GM12878 (cell line): ENCODE data around the gene CCDC170. TPM values are rescaled to one million over a fixed set of nuclear protein-coding genes. Genes with fewer than 3 reads are reported as not detected.

Source experiments
- ATAC-seq: fragments of 200-7000 bp; cut with Tn5 transposase; 3 replicates; pipeline ENCODE4 v1.9.1; 2020; ENCODE audit warnings: mild to moderate bottlenecking, moderate library complexity
- BruUV-seq: library from RNA; stranded (reverse); fragments of 400-500 nt; replicated peaks from 2 replicates; lab custom pipeline; 2021; lab: Mats Ljungman, UMichigan
- CTCF ChIA-PET: fragments of 300-600 bp; sonication (Branson Sonifier 250); formaldehyde crosslinking; extraction: SDS; loops from one replicate; lab custom pipeline; 2021; ENCODE audit warnings: inconsistent platforms; lab: Yijun Ruan, JAX
- POLR2A ChIA-PET: fragments of 350-600 bp; formaldehyde crosslinking; extraction: SDS; loops from one replicate; lab custom pipeline; 2021; ENCODE audit warnings: inconsistent platforms; lab: Charles Lee
- RAD21 ChIA-PET: fragments of 300-600 bp; sonication (Branson Sonifier 250); formaldehyde crosslinking; loops from one replicate; lab custom pipeline; 2023; ENCODE audit warnings: antibody characterized with exemption; ENCODE audit not compliant: unreplicated experiment; lab: Charles Lee
- SMC1A ChIA-PET: fragments of 300-600 bp; sonication (Branson Sonifier 250); formaldehyde crosslinking; loops from one replicate; lab custom pipeline; 2023; ENCODE audit not compliant: unreplicated experiment, uncharacterized antibody; lab: Charles Lee
- DNase-seq: peaks from one replicate; pipeline ENCODE4 v3.0.0-alpha.2; 2011; ENCODE audit warnings: low read depth, low spot score
- FAIRE-seq: peaks from 3 replicates; lab custom pipeline; 2011; peaks lifted over from hg19 to GRCh38; lab: Jason Lieb, UNC
- H2AFZ ChIP-seq: 2 replicates; pipeline ENCODE4 v1.6.0; 2011; ENCODE audit warnings: low read depth, low read length, control low read depth; ENCODE audit not compliant: control insufficient read depth
- H3K27ac ChIP-seq: 2 replicates; pipeline ENCODE4 v1.5.1; 2011; ENCODE audit warnings: control low read depth; ENCODE audit not compliant: control insufficient read depth, insufficient read depth
- H3K27me3 ChIP-seq, 2 experiments: replicated peaks in 1 of 2; 2 replicates each; pipeline versions ENCODE4 v1.6.0 to v1.6.1; 2011; ENCODE audit warnings: low read length in 1 of 2; ENCODE audit not compliant: control insufficient read depth in 2 of 2, insufficient read depth in 2 of 2
- H3K36me3 ChIP-seq, 2 experiments: 2 replicates each; pipeline ENCODE4 v1.5.1; 2011; ENCODE audit warnings: low read length in 1 of 2; ENCODE audit not compliant: control insufficient read depth in 2 of 2, insufficient read depth in 2 of 2
- H3K4me1 ChIP-seq: 2 replicates; pipeline ENCODE4 v1.6.1; 2011; ENCODE audit warnings: mild to moderate bottlenecking, low read length, moderate library complexity, mixed read lengths; ENCODE audit not compliant: control insufficient read depth, insufficient read depth
- H3K4me2 ChIP-seq: 2 replicates; pipeline ENCODE4 v1.6.0; 2011; ENCODE audit warnings: control low read depth; ENCODE audit not compliant: control insufficient read depth, insufficient read depth
- H3K4me3 ChIP-seq: fragments of 200-600 bp; sonication (generic); 2 replicates; pipeline ENCODE4 v1.5.1; 2016
- H3K79me2 ChIP-seq: 2 replicates; pipeline ENCODE4 v1.6.0; 2011; ENCODE audit warnings: low read length; ENCODE audit not compliant: control insufficient read depth, insufficient read depth
- H3K9ac ChIP-seq: 2 replicates; pipeline ENCODE4 v1.8.0; 2011; ENCODE audit warnings: low read length, control low read depth, mixed read lengths; ENCODE audit not compliant: control insufficient read depth, insufficient read depth
- H3K9me3 ChIP-seq: replicated peaks from 3 replicates; pipeline ENCODE4 v1.5.1; 2011; ENCODE audit warnings: mild to moderate bottlenecking, low read length; ENCODE audit not compliant: control insufficient read depth, insufficient read depth
- H4K20me1 ChIP-seq: 2 replicates; pipeline ENCODE4 v1.6.0; 2011; ENCODE audit not compliant: control insufficient read depth, insufficient read depth
- CHD4 ChIP-seq: fragments of 200-600 bp; sonication (generic); IDR thresholded peaks from 2 replicates; pipeline ENCODE4 v1.6.1; 2016; ENCODE audit warnings: mild to moderate bottlenecking
- EZH2 ChIP-seq: IDR thresholded peaks from 2 replicates; pipeline ENCODE4 v1.6.1; 2012; ENCODE audit warnings: low read depth, mild to moderate bottlenecking, control low read depth, inconsistent platforms, low read length, borderline replicate concordance; ENCODE audit not compliant: control insufficient read depth
- SREBF1 ChIP-seq: IDR thresholded peaks from 2 replicates; pipeline ENCODE4 v1.6.1; 2012; ENCODE audit warnings: mild to moderate bottlenecking, low read length
- STAT1 ChIP-seq: fragments of 450-650 bp; conservative IDR thresholded peaks from 2 replicates; pipeline ENCODE4 v1.6.1; 2014; ENCODE audit warnings: antibody characterized with exemption, mild to moderate bottlenecking
- WGBS: methylation state at CpG from one replicate; pipeline ENCODE4 v1.1.6; 2016; ENCODE audit warnings: low lambda C conversion rate; ENCODE audit not compliant: insufficient replicate concordance, insufficient coverage; ENCODE audit errors: missing lambda C conversion rate; 5-methylcytosine and 5-hydroxymethylcytosine counted together
- in situ Hi-C: fragments of 300-500 bp; cut with MboI; formaldehyde crosslinking; loops from 9 replicates; pipeline ENCODE4 v1.14.3; 2018; ENCODE audit warnings: mixed read lengths
- intact Hi-C: fragments of 100-400 bp; cut with micrococcal nuclease; formaldehyde crosslinking; loops from one replicate; pipeline ENCODE4 v1.14.2; 2022; ENCODE audit not compliant: unreplicated experiment
- polyA plus RNA-seq, 11 experiments: library from polyadenylated mRNA; depleted of rRNA in 4 of 11; unstranded in 6 of 11; stranded (reverse) in 5 of 11; fragments of >200 nt; fragmentation: Nextera tagmentation in 4 of 11; fragmentation: Illumina TruSeq in 1 of 11; extraction: Ambion mirVana in 4 of 11; extraction: Trizol in 1 of 11; gene quantifications; 1 replicate in 1 of 11; 2 replicates in 10 of 11; pipeline versions ENCODE4 v1.2.1 to v1.2.3, GENCODE V29; 2011 to 2016; ENCODE audit warnings: inconsistent platforms in 2 of 11, missing spikeins in 2 of 11, low read depth in 1 of 11
- total RNA-seq, 4 experiments: library from RNA; depleted of rRNA in 3 of 4; stranded (reverse); fragments of >200 nt in 3 of 4; fragmentation: Illumina TruSeq in 1 of 4; extraction: Trizol in 1 of 4; gene quantifications; 2 replicates each; pipeline versions ENCODE4 v1.2.1 to v1.2.3, GENCODE V29; 2013 to 2021

CCDC170 gene
- total and polyA plus RNA-seq, 10 of the 15 experiments (the other 5 are each of a cell fraction or from before 2014, with no cell fraction given), result not detected

DNA sequence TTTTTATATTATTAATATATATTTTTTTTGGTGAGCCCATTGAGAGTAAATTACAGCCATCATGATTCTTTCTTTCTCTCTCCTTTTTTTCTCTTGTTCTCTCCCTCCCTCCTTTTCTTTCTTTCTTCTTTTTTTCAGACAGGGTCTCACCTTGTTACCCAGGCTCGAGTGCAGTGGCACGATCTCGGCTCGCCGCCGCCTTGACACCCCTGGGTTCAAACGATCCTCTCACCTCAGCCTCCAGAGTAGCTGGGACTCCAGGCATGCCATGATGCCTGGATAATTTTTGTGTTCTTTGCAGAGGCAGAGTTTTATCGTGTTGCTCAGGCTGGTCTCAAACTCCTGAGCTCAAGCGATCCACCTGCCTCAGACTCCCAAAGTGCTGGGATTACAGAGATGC is 1.6 kb downstream of the CCDC170 start:
- no peak for DNase-seq
- H3K79me2 ChIP-seq, result no peaks in the 10 kb centered on the region
- H3K9ac ChIP-seq, result no peak overlapping the region
- ATAC-seq, result no peak
- no TSS peak for BruUV-seq
- in situ Hi-C loops, result no loop called here
- H3K4me2 ChIP-seq, result no peak overlapping the region
- CTCF ChIA-PET, result interaction anchor here (1.2 kb wide), 1 partner anchor 159 kb away, joined by 3 read pairs; no protein-coding TSS in a partner anchor
- RAD21 ChIA-PET, result no interaction called here
- SMC1A ChIA-PET, result no interaction called here
- POLR2A ChIA-PET, result no interaction called here
- H3K4me3 ChIP-seq, result no peak overlapping the region
- FAIRE-seq, result no peak
- 83% methylated on average over 9 of the region's 9 CpGs for WGBS
- intact Hi-C loops, result no loop called here
- H3K9me3 ChIP-seq, result no peaks in the 10 kb centered on the region
- H3K27ac ChIP-seq, result no peak overlapping the region
- no peak for TF ChIP-seq CHD4
- TF ChIP-seq SREBF1, result no peak
- no peaks in the 10 kb centered on the region for H4K20me1 ChIP-seq
- H2AFZ ChIP-seq, result no peak overlapping the region
- H3K36me3 ChIP-seq, result no peaks in the 10 kb centered on the region
- H3K4me1 ChIP-seq, result peaks cover 2% of the 10 kb centered on the region
- H3K27me3 ChIP-seq, result peaks cover 3 to 6% of the 10 kb centered on the region in 2 experiments; a peak in 3 of 4 replicates

DNA sequence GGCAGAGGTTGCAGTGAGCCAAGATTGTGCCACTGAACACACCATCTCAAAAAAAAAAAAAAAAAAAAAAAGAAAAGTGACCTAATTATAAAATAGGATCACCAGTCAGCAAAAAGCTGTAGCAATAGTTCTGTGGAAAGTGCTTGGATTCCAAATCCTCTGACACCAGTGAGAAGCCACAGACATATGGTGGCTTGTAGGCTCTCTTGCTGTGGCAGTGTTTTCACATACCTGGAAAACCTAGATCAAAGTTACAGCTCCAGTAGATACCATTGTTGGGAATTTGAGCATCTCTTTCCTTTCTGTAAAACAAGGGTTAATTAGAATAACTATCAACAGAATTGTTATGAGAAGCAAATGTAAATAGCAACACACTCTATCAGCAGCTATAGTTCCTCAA is 4.1 kb downstream of the CCDC170 start:
- in situ Hi-C loops (no loop called here), intact Hi-C loops (no loop called here)
- ChIA-PET CTCF (no interaction called here), POLR2A (no interaction called here), RAD21 (no interaction called here), SMC1A (interaction anchor here (0.6 to 1.0 kb wide), 2 partner anchors 16 to 1620 kb away, joined by 3 read pairs; no protein-coding TSS in a partner anchor)
- H4K20me1 ChIP-seq, result no peaks in the 10 kb centered on the region
- no peak overlapping the region for H2AFZ ChIP-seq
- H3K9ac ChIP-seq, result no peak overlapping the region
- DNase-seq (no peak), FAIRE-seq (no peak), ATAC-seq (peak; percentile 32; the same call in 2 of the 3 replicates)
- no peak overlapping the region for H3K27ac ChIP-seq
- H3K9me3 ChIP-seq, result no peaks in the 10 kb centered on the region
- H3K27me3 ChIP-seq, result peaks cover 3 to 6% of the 10 kb centered on the region in 2 experiments; a peak in 3 of 4 replicates
- peaks cover 2% of the 10 kb centered on the region for H3K4me1 ChIP-seq
- BruUV-seq, result no TSS peak
- no peaks in the 10 kb centered on the region for H3K36me3 ChIP-seq
- no peaks in the 10 kb centered on the region for H3K79me2 ChIP-seq
- no peak overlapping the region for H3K4me2 ChIP-seq
- H3K4me3 ChIP-seq, result no peak overlapping the region
- TF ChIP-seq STAT1 (no peak), EZH2 (no peak)
